T-helper 17 cell (primary cell): ENCODE results near the gene ADAMTS13. TPM values are rescaled to one million over a fixed set of nuclear protein-coding genes. Genes with fewer than 3 reads are reported as not detected.

Source experiments
- ATAC-seq: fragments of 150-1000 bp; cut with Tn5 transposase; 2 replicates; pipeline ENCODE4 v1.10.0; 2021; ENCODE audit warnings: mild to moderate bottlenecking, moderate library complexity
- DNase-seq, 3 donors: peaks; one replicate each; pipeline versions ENCODE4 v3.0.0 to v3.0.0-alpha.2; 2020 to 2021
- H3K9me3 ChIP-seq: one replicate; pipeline ENCODE4 v1.7.0; 2013; ENCODE audit warnings: low read length, mild to moderate bottlenecking; ENCODE audit not compliant: control insufficient read depth, poor library complexity, severe bottlenecking
- H3K27ac Mint-ChIP-seq: one replicate; pipeline ENCODE4 v1.8.0; 2022; ENCODE audit warnings: mild to moderate bottlenecking, moderate library complexity, mixed read lengths
- H3K27me3 Mint-ChIP-seq: one replicate; pipeline ENCODE4 v1.8.0; 2022; ENCODE audit warnings: mixed read lengths
- H3K36me3 Mint-ChIP-seq: one replicate; pipeline ENCODE4 v1.8.0; 2022; ENCODE audit warnings: low read depth, mixed read lengths
- H3K4me1 Mint-ChIP-seq: one replicate; pipeline ENCODE4 v1.8.0; 2022; ENCODE audit warnings: mild to moderate bottlenecking, mixed read lengths
- H3K4me3 Mint-ChIP-seq: one replicate; pipeline ENCODE4 v1.8.0; 2022; ENCODE audit warnings: mild to moderate bottlenecking, moderate library complexity, mixed read lengths
- total RNA-seq, 4 donors: library from RNA in 2 of 4; stranded (reverse) in 2 of 4; gene quantifications; one replicate each; pipeline ENCODE4 v1.2.3 and lab custom pipeline; 2022 to 2026

The ADAMTS13 gene
- total RNA-seq, 2 donors from 2014 or later, result 1.1 to 1.9 TPM

GRCh38 chr9:133477461-133477860 is 55.3 kb downstream of the ADAMTS13 start:
- ATAC-seq (no peak), DNase-seq (no peak)
- peaks cover 6% of the 10 kb centered on the region for H3K4me1 Mint-ChIP-seq
- peak overlapping the region; percentile 85 for H3K4me3 Mint-ChIP-seq
- H3K36me3 Mint-ChIP-seq, result no peaks in the 10 kb centered on the region
- no peaks in the 10 kb centered on the region for H3K9me3 ChIP-seq
- H3K27me3 Mint-ChIP-seq, result peaks cover 5% of the 10 kb centered on the region
- H3K27ac Mint-ChIP-seq, result no peak overlapping the region

- no peak overlapping the region for H3K27ac Mint-ChIP-seq
- H3K4me1 Mint-ChIP-seq, result peaks cover 6% of the 10 kb centered on the region
- H3K27me3 Mint-ChIP-seq, result peaks cover 8% of the 10 kb centered on the region
- H3K4me3 Mint-ChIP-seq, result peak overlapping the region; percentile 85
- H3K36me3 Mint-ChIP-seq, result no peaks in the 10 kb centered on the region
- DNase-seq (no peak), ATAC-seq (peak; percentile 11)
- no peaks in the 10 kb centered on the region for H3K9me3 ChIP-seq
Measured at GRCh38 chr9:133477992-133478850, 56.1 kb downstream of the ADAMTS13 start.

DNA sequence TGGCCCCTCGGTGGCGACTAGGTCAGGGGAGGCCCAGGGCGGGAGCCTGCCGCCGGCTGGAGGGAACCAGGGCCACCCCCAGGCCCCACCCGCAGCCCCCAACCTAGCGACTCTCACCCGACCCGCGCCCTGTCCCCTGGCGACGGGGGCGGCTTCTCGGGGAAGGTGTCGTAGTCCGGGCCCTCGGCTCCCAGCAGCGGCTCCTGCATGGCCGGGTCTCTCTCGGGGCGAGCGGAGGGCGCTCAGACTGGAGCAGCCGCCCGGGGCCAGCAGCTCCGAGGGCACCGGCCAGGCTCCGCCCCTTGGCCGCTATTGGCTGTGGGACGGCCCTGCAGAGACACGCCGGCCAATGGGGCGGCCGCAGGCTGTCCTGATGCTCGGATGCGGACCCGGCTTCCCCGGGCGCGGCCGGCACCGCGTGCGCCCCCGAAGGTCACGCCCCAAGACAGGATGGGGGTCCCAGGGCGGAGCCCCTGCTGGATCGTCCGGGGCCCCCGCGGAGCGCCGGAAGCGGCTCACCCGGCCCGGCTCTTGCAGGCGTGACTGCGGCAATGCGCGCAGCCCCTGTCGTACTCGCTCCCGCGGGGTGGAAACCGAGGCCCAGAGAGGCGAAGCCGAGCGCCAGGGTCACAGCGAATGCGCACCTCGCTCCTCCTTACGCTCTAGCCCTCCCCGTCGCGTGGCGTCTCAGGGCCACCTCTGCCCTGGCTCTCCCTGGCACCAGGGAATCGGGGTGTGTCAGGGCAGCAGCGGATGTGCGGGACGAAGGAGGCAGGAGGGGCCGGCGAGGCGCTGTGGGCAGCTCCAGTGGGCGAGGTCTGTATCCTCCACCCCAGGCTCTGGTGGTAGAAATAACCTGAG is 56.9 kb downstream of the ADAMTS13 start, which contains the start of gene SLC2A6:
TSS of gene SLC2A6 (minus strand) at position 249 of the 861 bp plus-strand sequence. CDS start at position 209, 40 bp downstream.
- H3K27ac Mint-ChIP-seq, result no peak within 1 kb of the TSS
- peaks cover 13% of the 10 kb centered on the region for H3K27me3 Mint-ChIP-seq
- peaks cover 6% of the 10 kb centered on the region for H3K4me1 Mint-ChIP-seq
- DNase-seq (peak; percentile 61 to 83 (median 76)), ATAC-seq (peak; percentile 98)
- H3K36me3 Mint-ChIP-seq, result no peaks in the 10 kb centered on the region
- H3K9me3 ChIP-seq, result no peaks in the 10 kb centered on the region
- peak within 1 kb of the TSS; percentile 85 for H3K4me3 Mint-ChIP-seq

DNA sequence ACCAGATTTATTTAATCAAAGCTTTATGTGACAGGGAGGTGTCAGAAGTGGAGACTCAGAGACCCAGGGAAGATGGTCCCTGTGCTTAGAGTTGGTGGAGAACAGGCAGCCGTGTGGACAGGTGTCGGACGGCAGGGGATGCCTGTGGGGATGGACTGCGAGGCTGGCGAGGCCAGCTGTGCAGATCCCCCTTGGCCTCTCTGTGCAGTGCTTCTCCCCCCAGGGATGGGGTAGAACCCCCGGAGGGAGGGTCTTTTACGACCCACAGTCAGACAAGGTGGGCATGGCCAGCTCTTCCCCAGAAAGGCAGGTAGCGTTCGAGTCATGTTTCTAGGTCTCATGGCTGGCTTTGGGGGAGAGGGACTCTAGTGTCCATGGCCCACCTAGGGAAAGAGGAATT is 61.4 kb downstream of the ADAMTS13 start:
- ATAC-seq (no peak), DNase-seq (no peak)
- no peaks in the 10 kb centered on the region for H3K9me3 ChIP-seq
- no peak overlapping the region for H3K27ac Mint-ChIP-seq
- no peak overlapping the region for H3K4me3 Mint-ChIP-seq
- peaks cover 10% of the 10 kb centered on the region for H3K4me1 Mint-ChIP-seq
- peaks cover 19% of the 10 kb centered on the region for H3K27me3 Mint-ChIP-seq
- no peaks in the 10 kb centered on the region for H3K36me3 Mint-ChIP-seq

DNA sequence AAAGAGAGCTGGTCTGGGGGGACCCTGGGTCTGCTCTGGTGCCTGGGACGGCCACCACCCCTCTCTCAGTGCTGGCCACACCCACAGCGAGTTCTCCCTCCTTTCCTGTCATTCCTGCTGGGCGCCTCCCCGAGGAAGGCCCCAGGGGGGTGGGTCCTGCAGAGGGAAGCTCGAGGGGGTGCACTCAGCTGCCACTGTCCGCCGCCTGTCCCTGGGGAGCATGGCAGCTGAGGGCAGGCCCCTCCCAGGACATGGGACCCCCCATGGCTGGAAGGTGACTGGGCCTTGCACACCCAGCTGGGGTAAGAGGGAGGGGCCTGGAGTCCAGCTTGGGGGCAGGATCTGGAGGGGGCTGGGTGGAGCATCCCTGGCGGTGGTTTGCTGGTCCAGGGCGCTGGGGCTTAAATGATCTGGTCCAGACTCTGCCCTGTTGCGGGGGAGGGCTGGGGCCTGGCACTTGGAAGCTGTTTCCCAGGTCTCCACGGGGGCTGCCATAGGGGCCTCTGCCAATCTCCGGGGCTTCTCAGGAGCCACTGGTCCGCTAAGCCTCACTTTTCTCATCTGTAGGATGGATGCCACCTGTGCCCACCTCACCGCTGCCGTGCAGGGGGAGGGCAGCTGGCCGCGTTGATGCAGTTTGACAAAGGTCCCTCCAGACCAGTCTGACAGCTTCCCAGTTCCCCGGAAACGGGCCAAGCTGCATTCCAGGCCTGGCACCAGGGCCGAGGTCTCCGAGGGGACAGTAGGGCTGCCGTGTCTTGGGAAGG is 62.7 kb downstream of the ADAMTS13 start:
- peaks cover 26% of the 10 kb centered on the region for H3K27me3 Mint-ChIP-seq
- no peaks in the 10 kb centered on the region for H3K9me3 ChIP-seq
- ATAC-seq (no peak), DNase-seq (no peak)
- no peak overlapping the region for H3K27ac Mint-ChIP-seq
- no peak overlapping the region for H3K4me3 Mint-ChIP-seq
- no peaks in the 10 kb centered on the region for H3K36me3 Mint-ChIP-seq
- H3K4me1 Mint-ChIP-seq, result peaks cover 5% of the 10 kb centered on the region

- H3K27me3 Mint-ChIP-seq, result peaks cover 27% of the 10 kb centered on the region
- no peaks in the 10 kb centered on the region for H3K36me3 Mint-ChIP-seq
- peak overlapping the region; percentile 39 for H3K4me3 Mint-ChIP-seq
- ATAC-seq (peak; percentile 27), DNase-seq (no peak)
- no peaks in the 10 kb centered on the region for H3K9me3 ChIP-seq
- peaks cover 3% of the 10 kb centered on the region for H3K4me1 Mint-ChIP-seq
- H3K27ac Mint-ChIP-seq, result no peak overlapping the region
Measured at GRCh38 chr9:133485531-133486260, 63.5 kb downstream of the ADAMTS13 start.

- Mint-ChIP-seq H3K36me3 (no peaks in the 10 kb centered on the region), H3K4me1 (peaks cover 3% of the 10 kb centered on the region), H3K27me3 (peaks cover 23% of the 10 kb centered on the region), H3K4me3 (no peak overlapping the region), H3K27ac (no peak overlapping the region)
- DNase-seq (no peak), ATAC-seq (no peak)
- H3K9me3 ChIP-seq, result no peaks in the 10 kb centered on the region
Measured at GRCh38 chr9:133487331-133487725, 65.2 kb downstream of the ADAMTS13 start.

GRCh38 chr9:133488686-133489252 is 66.6 kb downstream of the ADAMTS13 start:
- DNase-seq (no peak), ATAC-seq (no peak)
- Mint-ChIP-seq H3K4me3 (no peak overlapping the region), H3K4me1 (peaks cover 3% of the 10 kb centered on the region), H3K27me3 (peaks cover 19% of the 10 kb centered on the region), H3K27ac (no peak overlapping the region), H3K36me3 (no peaks in the 10 kb centered on the region)
- no peaks in the 10 kb centered on the region for H3K9me3 ChIP-seq

- Mint-ChIP-seq H3K27ac (no peak overlapping the region), H3K36me3 (no peaks in the 10 kb centered on the region), H3K4me3 (no peak overlapping the region), H3K27me3 (peaks cover 19% of the 10 kb centered on the region), H3K4me1 (peaks cover 3% of the 10 kb centered on the region)
- ATAC-seq (no peak), DNase-seq (no peak)
- no peaks in the 10 kb centered on the region for H3K9me3 ChIP-seq
Measured at GRCh38 chr9:133489253-133490190, 67.4 kb downstream of the ADAMTS13 start.

DNA sequence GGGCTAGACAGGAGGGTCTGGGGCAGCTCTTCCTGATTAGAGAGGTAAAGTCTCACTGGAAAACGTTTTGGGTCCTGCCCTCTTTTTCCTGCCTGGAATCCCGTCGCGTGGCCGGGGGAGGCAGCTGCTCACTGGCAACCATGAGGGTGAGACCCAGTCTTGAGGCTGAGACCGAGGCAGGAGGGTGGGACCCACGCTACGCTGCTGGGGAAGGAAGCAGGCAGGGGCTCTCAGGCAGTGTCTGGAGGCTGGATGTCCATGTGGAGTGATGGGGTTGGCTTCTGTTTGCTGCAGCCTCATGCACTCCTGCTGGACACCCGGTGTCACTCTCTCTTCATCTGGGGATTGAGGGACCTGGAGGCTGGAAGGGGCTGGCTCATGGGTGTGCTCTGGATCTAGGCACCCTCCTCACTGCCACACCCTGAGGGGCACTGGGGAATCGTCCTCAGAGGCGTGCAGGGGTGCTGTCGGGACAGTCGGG is 68.1 kb downstream of the ADAMTS13 start:
- no peak overlapping the region for H3K4me3 Mint-ChIP-seq
- peaks cover 3% of the 10 kb centered on the region for H3K4me1 Mint-ChIP-seq
- ATAC-seq (no peak), DNase-seq (no peak)
- no peak overlapping the region for H3K27ac Mint-ChIP-seq
- H3K9me3 ChIP-seq, result no peaks in the 10 kb centered on the region
- H3K36me3 Mint-ChIP-seq, result no peaks in the 10 kb centered on the region
- peaks cover 19% of the 10 kb centered on the region for H3K27me3 Mint-ChIP-seq

DNA sequence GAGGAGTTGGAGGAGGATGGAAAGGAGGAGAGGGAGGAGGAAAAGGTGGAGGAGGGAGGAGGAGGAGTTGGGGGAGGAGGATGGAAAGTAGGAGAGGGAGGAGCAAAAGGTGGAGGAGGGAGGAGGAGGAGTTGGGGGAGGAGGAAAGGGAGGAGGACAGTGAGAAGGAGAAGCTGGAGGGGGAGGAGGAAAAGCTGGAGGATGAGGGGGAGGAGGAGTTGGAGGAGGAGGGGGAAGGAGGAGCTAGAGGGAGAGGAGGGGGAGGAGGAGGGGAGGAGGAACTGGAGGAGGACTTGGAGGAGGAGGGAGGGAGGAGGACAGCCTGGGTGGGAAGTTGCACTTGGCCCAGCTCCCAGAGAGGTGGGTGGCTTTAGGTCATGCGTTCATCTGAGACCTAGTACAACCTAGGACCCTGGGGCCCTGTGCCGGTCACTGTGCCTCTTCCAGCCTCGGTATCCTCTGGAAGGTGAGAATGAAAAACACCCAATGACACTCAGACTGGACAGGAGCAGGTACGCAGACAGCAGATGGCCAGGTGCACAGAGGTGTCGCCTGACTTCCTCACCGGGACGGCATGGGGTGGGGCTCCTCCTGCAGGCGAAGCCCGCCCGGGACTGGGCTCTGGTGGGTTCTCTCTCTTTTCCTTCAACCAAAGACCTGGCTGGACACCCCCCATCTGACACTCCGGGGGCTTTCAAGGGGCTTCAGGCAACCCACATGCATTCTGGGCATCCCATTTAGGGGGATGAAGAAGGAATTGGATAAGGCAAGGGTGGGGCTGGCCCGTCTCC is 68.9 kb downstream of the ADAMTS13 start:
- no peak overlapping the region for H3K27ac Mint-ChIP-seq
- no peaks in the 10 kb centered on the region for H3K36me3 Mint-ChIP-seq
- H3K27me3 Mint-ChIP-seq, result peaks cover 18% of the 10 kb centered on the region
- DNase-seq (no peak), ATAC-seq (no peak)
- H3K9me3 ChIP-seq, result no peaks in the 10 kb centered on the region
- H3K4me3 Mint-ChIP-seq, result no peak overlapping the region
- peaks cover 2% of the 10 kb centered on the region for H3K4me1 Mint-ChIP-seq
